Ovary (tissue), 3 donors: Measurements from ENCODE around the gene ANGPTL4.
"Not testable (repeated sequence)": the region's sequence is repeated elsewhere in the genome, so short reads cannot be mapped to it uniquely, and the experiment has no call there.

Experiments used
- CTCF ChIP-seq, 3 donors: fragments of 450-650 bp in 2 of 3; fragments of 200-600 bp in 1 of 3; IDR thresholded peaks; one replicate each; pipeline versions ENCODE4 v1.5.1 to v1.8.0; 2016 to 2022; ENCODE audit warnings: antibody characterized with exemption in 3 of 3, mild to moderate bottlenecking in 1 of 3
- POLR2A ChIP-seq: fragments of 450-650 bp; IDR thresholded peaks from one replicate; pipeline ENCODE4 v1.6.1; 2017; ENCODE audit warnings: antibody characterized with exemption, mild to moderate bottlenecking, moderate library complexity
- donor health status: DM: no; HTN: no; CAD: no.

DNA sequence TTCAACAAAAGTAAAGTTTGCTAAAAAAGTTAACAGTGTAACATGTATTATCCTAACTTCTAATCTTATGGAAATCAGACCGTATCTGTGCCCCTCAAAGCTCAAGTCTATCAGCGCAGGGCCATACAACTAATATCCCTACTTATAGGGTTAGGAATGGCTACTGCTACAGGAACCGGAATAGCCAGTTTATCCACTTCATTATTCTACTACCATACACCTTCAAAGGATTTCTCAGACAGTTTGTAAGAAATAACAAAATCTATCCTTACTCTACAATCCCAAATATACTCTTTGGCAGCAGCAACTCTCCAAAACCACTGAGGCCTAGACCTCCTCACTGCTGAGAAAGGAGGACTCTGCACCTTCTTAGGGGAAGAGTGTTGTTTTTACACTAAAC is 21.6 kb downstream of the ANGPTL4 start:
- not testable (repeated sequence) for TF ChIP-seq POLR2A; CTCF (IDR thresholded peaks at IDR 0.05)
